ENCODE data around the gene DCUN1D3.
"Not testable (repeated sequence)": the region's sequence is repeated elsewhere in the genome, so short reads cannot be mapped to it uniquely, and the experiment has no call there.

Gene DCUN1D3

GRCh38 chr16:20818929-20819585 is 81.1 kb downstream of the DCUN1D3 start:
- no peak for DNase-seq

GRCh38 chr16:20814784-20815183 is 85.4 kb downstream of the DCUN1D3 start:
- no peak for DNase-seq

- no peak for DNase-seq
Measured at GRCh38 chr16:20812510-20812909, 87.6 kb downstream of the DCUN1D3 start.

- no peak for DNase-seq
Measured at GRCh38 chr16:20811889-20812439, 88.2 kb downstream of the DCUN1D3 start.

GRCh38 chr16:20807862-20808261 is 92.3 kb downstream of the DCUN1D3 start:
- no peak for DNase-seq

- DNase-seq: peak; percentile 95
Measured at GRCh38 chr16:20806168-20807050, 93.7 kb downstream of the DCUN1D3 start, which contains the start of the genes ERI2 and REXO5. ERI2 (minus strand) TSS chr16:20806472; CDS start chr16:20806430, 42 bp downstream. REXO5 (plus strand) TSS chr16:20806527; CDS start chr16:20806954, 427 bp downstream.

GRCh38 chr16:20805684-20806167 is 94.4 kb downstream of the DCUN1D3 start:
- DNase-seq: not testable (repeated sequence)

Measured in NCI-H510A treated with DMSO at 0.1 percent for 48 hours (cell line).